GM13977 (cell line): ENCODE measurements around the gene SETBP1.

Experiments used
- DNase-seq: peaks from one replicate; pipeline ENCODE4 v3.0.0; 2012; ENCODE audit warnings: low spot score
- CTCF ChIP-seq: IDR thresholded peaks from 2 replicates; pipeline ENCODE4 v1.5.1; 2012; ENCODE audit warnings: mild to moderate bottlenecking, control low read depth; ENCODE audit not compliant: insufficient read depth; ENCODE audit errors: extremely low read depth, missing control alignments
- in situ Hi-C: fragments of 300-500 bp; cut with MboI; formaldehyde crosslinking; loops from one replicate; pipeline ENCODE4 v1.12.0; 2022; ENCODE audit warnings: low sequenced_read_pairs, low pct_unique_long_range_greater_than_20kb, mixed read lengths, inconsistent platforms; ENCODE audit not compliant: unreplicated experiment

SETBP1 gene

GRCh38 chr18:44788334-44788733 lies 107.6 kb downstream of the SETBP1 start:
- DNase-seq: no peak
- in situ Hi-C loops: no loop called here

GRCh38 chr18:44789710-44790109 lies 109.0 kb downstream of the SETBP1 start:
- TF ChIP-seq CTCF: no peak

More at GRCh38 chr18:44788334-44788733, 107.6 kb downstream of the SETBP1 start:
- no peak for TF ChIP-seq CTCF

GRCh38 chr18:44790860-44791259 lies 110.2 kb downstream of the SETBP1 start:
- in situ Hi-C loops: no loop called here
- no peak for DNase-seq
- no peak for TF ChIP-seq CTCF

More at GRCh38 chr18:44789710-44790109, 109.0 kb downstream of the SETBP1 start:
- DNase-seq: no peak
- in situ Hi-C loops: no loop called here

- in situ Hi-C loops: no loop called here
- TF ChIP-seq CTCF: no peak
- DNase-seq: no peak
Measured at GRCh38 chr18:44791520-44791919, 110.8 kb downstream of the SETBP1 start.

GRCh38 chr18:44792456-44793061 lies 111.9 kb downstream of the SETBP1 start:
- in situ Hi-C loops: no loop called here

DNA sequence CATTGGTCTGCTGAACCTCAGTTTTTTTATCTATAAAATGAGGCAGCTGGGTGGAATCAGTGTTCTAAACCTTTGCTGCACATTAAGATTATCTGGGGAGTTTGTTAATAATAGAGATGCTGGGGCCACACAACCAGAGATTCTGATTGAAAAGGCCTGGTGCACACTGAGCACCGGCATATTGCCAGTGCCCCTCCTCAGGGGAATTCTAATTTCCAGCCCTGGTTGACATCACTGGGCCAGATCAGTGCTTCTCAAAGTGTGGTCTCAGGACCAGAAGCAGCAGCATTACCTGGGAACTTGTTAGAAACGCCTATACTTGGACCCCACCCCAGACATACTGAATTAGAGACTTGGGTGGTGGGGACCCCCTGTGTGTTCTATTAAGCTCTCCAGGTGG lies 112.5 kb downstream of the SETBP1 start:
- in situ Hi-C loops: no loop called here
- DNase-seq: no peak
- TF ChIP-seq CTCF: no peak

More at GRCh38 chr18:44792456-44793061, 111.9 kb downstream of the SETBP1 start:
- no peak for TF ChIP-seq CTCF
- DNase-seq: no peak

DNA sequence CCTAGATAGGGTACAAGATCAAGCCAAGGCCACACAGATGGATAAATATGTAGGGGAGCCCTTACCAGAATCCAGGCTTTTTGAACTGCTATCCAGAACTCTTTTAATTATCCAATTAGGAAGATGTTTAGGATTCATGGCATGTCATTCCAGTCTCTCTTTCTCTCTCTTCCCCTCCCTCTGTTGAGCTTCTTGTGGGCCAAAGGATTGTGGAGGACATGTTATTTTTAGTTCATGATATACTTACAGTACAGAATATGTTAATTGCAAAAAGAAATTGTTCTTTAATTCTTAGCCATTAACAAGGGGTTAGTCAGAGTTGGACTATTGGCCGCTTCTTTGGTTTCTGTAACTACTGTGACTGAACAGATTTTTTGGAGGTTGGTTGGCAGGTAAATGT lies 113.0 kb downstream of the SETBP1 start:
- TF ChIP-seq CTCF: no peak
- no peak for DNase-seq
- in situ Hi-C loops: no loop called here
